Prostate gland (tissue), 2 donors: ENCODE results near the gene MCRIP2. TPM values are rescaled to one million over a fixed set of nuclear protein-coding genes. Genes with fewer than 3 reads are reported as not detected.

ENCODE experiments used
- DNase-seq: peaks from one replicate; pipeline ENCODE4 v3.0.0-alpha.2; 2019; ENCODE audit warnings: low spot score
- H3K27ac ChIP-seq, 2 donors: fragments of 200-600 bp; sonication (generic); 2 replicates each; pipeline ENCODE4 v1.5.1; 2017 to 2019
- H3K27me3 ChIP-seq: fragments of 200-600 bp; sonication (generic); replicated peaks from 2 replicates; pipeline ENCODE4 v1.5.1; 2019; ENCODE audit not compliant: insufficient read depth
- H3K36me3 ChIP-seq, 2 donors: fragments of 200-600 bp; sonication (generic); 1 replicate in 1 of 2; 2 replicates in 1 of 2; pipeline versions ENCODE4 v1.5.1 to v1.8.1; 2017 to 2019
- H3K4me1 ChIP-seq: fragments of 200-600 bp; sonication (generic); replicated peaks from 2 replicates; pipeline ENCODE4 v1.5.1; 2019
- H3K4me3 ChIP-seq, 2 donors: fragments of 200-600 bp; sonication (generic); 2 replicates each; pipeline ENCODE4 v1.5.1; 2017 to 2019
- H3K9me3 ChIP-seq: fragments of 200-600 bp; sonication (generic); 2 replicates; pipeline ENCODE4 v1.5.1; 2017
- POLR2A ChIP-seq: fragments of 450-650 bp; IDR thresholded peaks from one replicate; pipeline ENCODE4 v1.6.1; 2016; ENCODE audit warnings: antibody characterized with exemption, mild to moderate bottlenecking
- POLR2AphosphoS5 ChIP-seq: sonication (generic); formaldehyde crosslinking; IDR thresholded peaks from one replicate; pipeline ENCODE4 v1.6.1; 2017; ENCODE audit warnings: antibody characterized with exemption
- WGBS: methylation state at CpG from one replicate; pipeline ENCODE4 v1.1.5; 2018; 5-methylcytosine and 5-hydroxymethylcytosine counted together
- intact Hi-C: fragments of 100-400 bp; cut with DNase I; formaldehyde crosslinking; loops from one replicate; pipeline ENCODE4 v1.14.2; 2022
- total RNA-seq, 2 donors: library from RNA; depleted of rRNA; stranded (reverse); fragments of >200 nt; gene quantifications; one replicate each; pipeline ENCODE4 v1.1.0, GENCODE V29; 2016
- TF ChIP-seq, protein P1 (sequence below), 4 experiments: fragments of 200-600 bp in 2 of 4; fragments of 450-650 bp in 2 of 4; sonication (generic) in 2 of 4; IDR thresholded peaks; 1 replicate in 3 of 4; 2 replicates in 1 of 4; pipeline ENCODE4 v1.5.1; 2016 to 2019; ENCODE audit warnings: antibody characterized with exemption in 4 of 4, mild to moderate bottlenecking in 2 of 4, moderate library complexity in 2 of 4

Gene MCRIP2
- total RNA-seq, 2 donors from 2014 or later: 59.5 to 61.6 TPM

DNA sequence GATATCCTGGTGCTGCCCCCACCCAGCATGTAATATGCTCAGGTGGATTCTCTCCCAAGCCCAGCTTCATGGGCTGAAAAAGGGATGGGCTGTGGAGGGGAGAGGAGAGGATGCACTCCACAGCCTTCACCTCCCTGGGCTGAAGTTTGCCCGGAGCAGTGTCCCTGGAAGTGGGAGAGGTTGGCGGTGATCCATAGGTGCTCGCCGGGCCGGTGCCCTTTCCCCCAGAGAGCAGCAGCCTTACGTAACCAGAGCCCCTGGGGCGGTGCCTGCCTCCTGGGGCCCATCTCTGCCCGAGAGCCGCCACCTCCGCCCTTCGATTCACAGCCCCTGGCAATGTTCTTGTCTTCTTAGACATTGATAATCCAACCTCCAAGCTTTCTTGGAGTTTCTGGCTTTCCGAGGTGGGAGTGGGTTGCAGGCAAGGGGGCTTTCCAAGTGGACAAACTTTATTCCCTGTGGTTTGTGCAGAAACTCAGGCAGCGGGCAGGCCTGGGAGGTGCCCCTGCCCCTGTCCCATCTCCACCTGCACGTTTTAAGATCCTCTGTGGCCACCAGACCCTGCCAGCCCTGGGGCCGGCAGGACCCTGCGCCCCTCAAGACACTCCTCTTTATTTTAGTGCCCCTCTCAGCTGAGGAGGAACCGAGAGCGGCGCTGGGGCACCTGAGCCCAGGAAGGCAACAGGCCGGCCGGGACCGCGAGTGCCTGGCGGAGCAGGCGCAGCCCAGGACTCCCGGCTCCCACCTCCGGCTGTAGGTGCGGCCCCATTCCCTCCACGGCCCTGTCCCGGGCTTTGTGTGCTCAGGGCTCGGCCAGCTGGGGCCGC, 4.4 kb downstream of the MCRIP2 start:
- TF ChIP-seq, protein P1, sequence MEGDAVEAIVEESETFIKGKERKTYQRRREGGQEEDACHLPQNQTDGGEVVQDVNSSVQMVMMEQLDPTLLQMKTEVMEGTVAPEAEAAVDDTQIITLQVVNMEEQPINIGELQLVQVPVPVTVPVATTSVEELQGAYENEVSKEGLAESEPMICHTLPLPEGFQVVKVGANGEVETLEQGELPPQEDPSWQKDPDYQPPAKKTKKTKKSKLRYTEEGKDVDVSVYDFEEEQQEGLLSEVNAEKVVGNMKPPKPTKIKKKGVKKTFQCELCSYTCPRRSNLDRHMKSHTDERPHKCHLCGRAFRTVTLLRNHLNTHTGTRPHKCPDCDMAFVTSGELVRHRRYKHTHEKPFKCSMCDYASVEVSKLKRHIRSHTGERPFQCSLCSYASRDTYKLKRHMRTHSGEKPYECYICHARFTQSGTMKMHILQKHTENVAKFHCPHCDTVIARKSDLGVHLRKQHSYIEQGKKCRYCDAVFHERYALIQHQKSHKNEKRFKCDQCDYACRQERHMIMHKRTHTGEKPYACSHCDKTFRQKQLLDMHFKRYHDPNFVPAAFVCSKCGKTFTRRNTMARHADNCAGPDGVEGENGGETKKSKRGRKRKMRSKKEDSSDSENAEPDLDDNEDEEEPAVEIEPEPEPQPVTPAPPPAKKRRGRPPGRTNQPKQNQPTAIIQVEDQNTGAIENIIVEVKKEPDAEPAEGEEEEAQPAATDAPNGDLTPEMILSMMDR (IDR thresholded peaks at IDR 0.05): no peak
- TF ChIP-seq POLR2AphosphoS5 (no peak), POLR2A (no peak)
- Histone ChIP-seq H3K9me3 (no peaks in the 10 kb centered on the region), H3K4me3 (no peak overlapping the region), H3K27ac (no peak overlapping the region), H3K27me3 (no peaks in the 10 kb centered on the region), H3K36me3 (no peaks in the 10 kb centered on the region), H3K4me1 (peaks cover 24% of the 10 kb centered on the region)
- WGBS: 75% methylated on average over 31 of the region's 32 CpGs
- intact Hi-C loops: no loop called here
- no peak for DNase-seq

DNA sequence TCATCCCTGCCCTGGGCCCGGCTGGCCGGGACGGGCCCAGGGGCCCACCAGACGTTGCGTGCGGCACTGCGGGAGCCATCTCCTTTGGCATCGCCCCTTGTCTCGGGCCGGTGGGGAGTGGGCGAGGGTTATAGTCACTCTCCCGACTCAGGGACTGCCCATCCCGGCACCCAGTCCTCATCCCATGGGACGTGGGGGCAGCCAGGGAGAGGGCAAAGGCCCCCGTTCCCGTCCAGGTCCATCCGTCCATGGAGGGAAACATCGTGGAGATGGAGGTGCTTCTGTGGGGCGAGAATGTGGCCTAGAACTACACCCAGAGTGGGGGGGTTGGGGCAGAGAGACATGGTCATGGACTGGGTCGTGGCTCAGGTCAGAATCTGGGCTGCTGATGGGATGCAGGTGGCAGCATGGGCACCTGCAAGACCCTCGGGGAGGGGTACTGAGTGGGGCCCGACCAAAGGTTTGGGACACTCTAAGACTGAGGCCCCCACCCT, 5.1 kb downstream of the MCRIP2 start:
- Histone ChIP-seq H3K36me3 (no peaks in the 10 kb centered on the region), H3K4me1 (peaks cover 24% of the 10 kb centered on the region), H3K9me3 (no peaks in the 10 kb centered on the region), H3K27ac (no peak overlapping the region), H3K4me3 (no peak overlapping the region), H3K27me3 (no peaks in the 10 kb centered on the region)
- DNase-seq: no peak
- TF ChIP-seq, protein P1 (IDR thresholded peaks at IDR 0.05): no peak
- TF ChIP-seq POLR2A (no peak), POLR2AphosphoS5 (no peak)
- intact Hi-C loops: no loop called here
- 82% methylated on average over 13 of the region's 22 CpGs for WGBS

DNA sequence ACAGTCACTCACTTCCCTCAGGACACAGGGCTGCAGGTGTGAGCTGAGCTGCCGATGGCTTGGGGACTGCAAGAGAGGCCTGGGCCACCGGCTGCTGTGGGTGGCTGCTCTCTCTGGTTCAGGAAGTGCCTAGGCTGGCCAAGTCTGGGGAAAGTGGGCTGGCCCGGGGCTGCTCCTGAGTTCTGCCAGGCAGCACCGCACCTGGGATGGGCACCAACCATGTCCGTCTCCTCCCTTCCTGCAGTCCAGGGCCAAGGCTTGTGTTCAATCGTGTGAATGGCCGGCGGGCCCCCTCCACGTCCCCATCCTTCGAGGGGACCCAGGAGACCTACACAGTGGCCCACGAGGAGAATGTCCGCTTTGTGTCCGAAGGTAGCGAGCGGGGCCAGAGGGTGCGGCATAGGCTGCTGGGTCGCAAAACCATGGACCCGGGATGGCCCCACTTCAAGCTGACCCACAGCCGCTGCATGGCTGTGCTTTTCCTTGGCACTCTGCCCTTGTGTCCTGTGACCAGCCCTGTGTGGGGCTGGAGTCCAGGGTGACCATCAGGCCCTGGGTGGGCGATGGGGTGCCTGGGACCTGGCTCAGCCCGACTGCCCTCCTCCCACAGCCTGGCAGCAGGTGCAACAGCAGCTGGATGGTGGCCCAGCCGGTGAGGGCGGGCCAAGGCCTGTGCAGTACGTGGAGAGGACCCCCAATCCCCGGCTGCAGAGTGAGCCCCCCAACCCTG, 5.7 kb downstream of the MCRIP2 start:
- intact Hi-C loops: no loop called here
- Histone ChIP-seq H3K27ac (peak overlapping the region in 1 of 2 donors; percentile 74), H3K27me3 (no peaks in the 10 kb centered on the region), H3K36me3 (no peaks in the 10 kb centered on the region), H3K4me3 (no peak overlapping the region), H3K9me3 (no peaks in the 10 kb centered on the region), H3K4me1 (peaks cover 24% of the 10 kb centered on the region)
- WGBS: 81% methylated on average over 19 of the region's 25 CpGs
- TF ChIP-seq, protein P1 (IDR thresholded peaks at IDR 0.05): no peak
- no peak for DNase-seq

DNA sequence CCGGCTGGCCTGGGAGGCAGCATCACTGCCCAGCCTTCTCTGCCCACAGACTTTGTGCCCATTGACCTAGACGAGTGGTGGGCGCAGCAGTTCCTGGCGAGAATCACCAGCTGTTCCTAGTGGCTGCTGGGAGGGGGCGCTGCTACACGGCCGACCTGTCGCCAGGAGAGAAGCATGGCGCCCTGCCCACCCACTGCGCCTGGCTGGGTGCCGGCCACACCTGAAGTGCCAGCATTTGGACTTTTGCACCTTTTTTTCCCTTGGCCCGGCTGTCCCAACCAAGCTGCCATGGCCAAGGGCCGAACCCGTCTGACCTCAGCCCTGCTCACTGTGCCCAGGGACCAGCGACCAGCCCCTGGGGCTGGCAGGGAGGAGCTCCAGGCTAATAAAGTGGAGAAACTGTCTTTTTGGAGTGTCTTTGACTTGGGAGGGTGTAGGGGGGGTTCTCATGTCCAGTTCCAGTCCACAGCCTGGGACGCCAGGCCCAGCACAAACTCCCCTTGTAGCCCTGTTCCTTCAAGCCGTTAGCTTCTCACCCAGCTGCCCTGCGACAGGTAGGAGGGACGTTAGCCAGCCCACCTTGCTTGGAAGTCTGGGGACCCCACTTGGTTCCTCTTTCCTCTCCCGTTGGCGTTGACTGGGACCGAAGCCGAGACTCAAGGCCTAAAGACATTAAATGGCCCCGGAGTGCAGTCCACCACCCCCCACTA, 6.6 kb downstream of the MCRIP2 start:
- peaks cover 18% of the 10 kb centered on the region for H3K4me1 ChIP-seq
- peak overlapping the region; percentile 52 to 77 for H3K4me3 ChIP-seq
- H3K9me3 ChIP-seq: no peaks in the 10 kb centered on the region
- no peaks in the 10 kb centered on the region for H3K27me3 ChIP-seq
- peak; percentile 38 for DNase-seq
- H3K36me3 ChIP-seq: no peaks in the 10 kb centered on the region
- intact Hi-C loops: no loop called here
- peak overlapping the region; percentile 74 to 89 for H3K27ac ChIP-seq
- TF ChIP-seq, protein P1 (IDR thresholded peaks at IDR 0.05): peak in 2 of 4 experiments; percentile 47 to 48
- no peak for TF ChIP-seq POLR2AphosphoS5
- TF ChIP-seq POLR2A: no peak
- WGBS: 22% methylated on average over 24 of the region's 24 CpGs
